Tibial nerve (tissue), 4 donors: ENCODE measurements around the gene MOSPD3. TPM values are rescaled to one million over a fixed set of nuclear protein-coding genes. Genes with fewer than 3 reads are reported as not detected.

Source experiments
- DNase-seq, 2 donors: peaks; one replicate each; pipeline ENCODE4 v3.0.0-alpha.2; 2019; ENCODE audit warnings: low spot score in 2 of 2
- H3K27ac ChIP-seq, 4 donors: fragments of 200-600 bp; sonication (generic) in 3 of 4; one replicate each; pipeline ENCODE4 v1.5.1; 2017 to 2019; ENCODE audit warnings: mild to moderate bottlenecking in 1 of 4
- H3K27me3 ChIP-seq, 2 donors: fragments of 200-600 bp; sonication (generic) in 1 of 2; one replicate each; pipeline versions ENCODE4 v1.5.1 to v1.6.0; 2017 to 2019
- H3K36me3 ChIP-seq, 3 donors: fragments of 200-600 bp; sonication (generic); one replicate each; pipeline ENCODE4 v1.5.1; 2018 to 2019
- H3K4me1 ChIP-seq, 4 donors: fragments of 200-600 bp; sonication (generic) in 3 of 4; one replicate each; pipeline ENCODE4 v1.5.1; 2017 to 2019
- H3K4me3 ChIP-seq, 4 donors: fragments of 200-600 bp; sonication (generic) in 3 of 4; one replicate each; pipeline ENCODE4 v1.5.1; 2017 to 2019; ENCODE audit warnings: mild to moderate bottlenecking in 1 of 4, moderate library complexity in 1 of 4
- H3K9me3 ChIP-seq, 4 donors: fragments of 200-600 bp; sonication (generic) in 3 of 4; one replicate each; pipeline ENCODE4 v1.5.1; 2017 to 2019
- EP300 ChIP-seq, 2 donors: sonication (generic); formaldehyde crosslinking; IDR thresholded peaks; one replicate each; pipeline ENCODE4 v1.6.1; 2017; ENCODE audit warnings: antibody characterized with exemption in 2 of 2, mild to moderate bottlenecking in 1 of 2
- POLR2A ChIP-seq, 2 donors: fragments of 450-650 bp; IDR thresholded peaks; one replicate each; pipeline ENCODE4 v1.6.1; 2017; ENCODE audit warnings: antibody characterized with exemption in 2 of 2, mild to moderate bottlenecking in 2 of 2, moderate library complexity in 2 of 2
- WGBS, 2 donors: methylation state at CpG; one replicate each; pipeline ENCODE4 v1.1.5; 2018; 5-methylcytosine and 5-hydroxymethylcytosine counted together
- total RNA-seq, 4 donors: library from RNA; depleted of rRNA; stranded (reverse); fragments of >200 nt; gene quantifications; one replicate each; pipeline ENCODE4 v1.1.0, GENCODE V29; 2016
- TF ChIP-seq, protein P1 (sequence below), 5 experiments: fragments of 200-600 bp in 3 of 5; fragments of 450-650 bp in 2 of 5; sonication (generic) in 3 of 5; IDR thresholded peaks; one replicate each; pipeline ENCODE4 v1.5.1; 2016 to 2019; ENCODE audit warnings: antibody characterized with exemption in 5 of 5, mild to moderate bottlenecking in 3 of 5, moderate library complexity in 2 of 5

The MOSPD3 gene
- total RNA-seq, 4 donors from 2014 or later = 9.4 to 31.2 (median 24.3) TPM

- no peak overlapping the region for H3K4me3 ChIP-seq
- WGBS, 2 donors = 88 to 92% methylated on average over 12 of the region's 12 CpGs
- H3K36me3 ChIP-seq = peaks cover 0 to 4% (median 0%) of the 10 kb centered on the region in 3 donors
- no peaks in the 10 kb centered on the region for H3K27me3 ChIP-seq
- no peak for TF ChIP-seq EP300 (IDR thresholded peaks at IDR 0.05)
- TF ChIP-seq POLR2A (IDR thresholded peaks at IDR 0.05) = no peak
- TF ChIP-seq, protein P1, sequence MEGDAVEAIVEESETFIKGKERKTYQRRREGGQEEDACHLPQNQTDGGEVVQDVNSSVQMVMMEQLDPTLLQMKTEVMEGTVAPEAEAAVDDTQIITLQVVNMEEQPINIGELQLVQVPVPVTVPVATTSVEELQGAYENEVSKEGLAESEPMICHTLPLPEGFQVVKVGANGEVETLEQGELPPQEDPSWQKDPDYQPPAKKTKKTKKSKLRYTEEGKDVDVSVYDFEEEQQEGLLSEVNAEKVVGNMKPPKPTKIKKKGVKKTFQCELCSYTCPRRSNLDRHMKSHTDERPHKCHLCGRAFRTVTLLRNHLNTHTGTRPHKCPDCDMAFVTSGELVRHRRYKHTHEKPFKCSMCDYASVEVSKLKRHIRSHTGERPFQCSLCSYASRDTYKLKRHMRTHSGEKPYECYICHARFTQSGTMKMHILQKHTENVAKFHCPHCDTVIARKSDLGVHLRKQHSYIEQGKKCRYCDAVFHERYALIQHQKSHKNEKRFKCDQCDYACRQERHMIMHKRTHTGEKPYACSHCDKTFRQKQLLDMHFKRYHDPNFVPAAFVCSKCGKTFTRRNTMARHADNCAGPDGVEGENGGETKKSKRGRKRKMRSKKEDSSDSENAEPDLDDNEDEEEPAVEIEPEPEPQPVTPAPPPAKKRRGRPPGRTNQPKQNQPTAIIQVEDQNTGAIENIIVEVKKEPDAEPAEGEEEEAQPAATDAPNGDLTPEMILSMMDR (IDR thresholded peaks at IDR 0.05) = no peak
- H3K9me3 ChIP-seq = no peaks in the 10 kb centered on the region
- peaks cover 0 to 52% (median 8%) of the 10 kb centered on the region in 4 donors for H3K4me1 ChIP-seq
- H3K27ac ChIP-seq = peak overlapping the region in 1 of 4 donors; percentile 91
- no peak for DNase-seq
These were observed 6.0 kb upstream of the MOSPD3 start for GRCh38 chr7:100606313-100606712.

- Histone ChIP-seq H3K9me3 (no peaks in the 10 kb centered on the region), H3K4me3 (no peak overlapping the region), H3K36me3 (peaks cover 0 to 4% (median 0%) of the 10 kb centered on the region in 3 donors), H3K4me1 (peaks cover 0 to 46% (median 6%) of the 10 kb centered on the region in 4 donors), H3K27me3 (no peaks in the 10 kb centered on the region), H3K27ac (no peak overlapping the region)
- 82 to 83% methylated on average over 8 of the region's 8 CpGs for WGBS, 2 donors
- no peak for DNase-seq
- TF ChIP-seq POLR2A (IDR thresholded peaks at IDR 0.05) (no peak), EP300 (IDR thresholded peaks at IDR 0.05) (no peak)
- TF ChIP-seq, protein P1 (IDR thresholded peaks at IDR 0.05) = no peak
These were observed 5.2 kb upstream of the MOSPD3 start for GRCh38 chr7:100607111-100607510.

DNA sequence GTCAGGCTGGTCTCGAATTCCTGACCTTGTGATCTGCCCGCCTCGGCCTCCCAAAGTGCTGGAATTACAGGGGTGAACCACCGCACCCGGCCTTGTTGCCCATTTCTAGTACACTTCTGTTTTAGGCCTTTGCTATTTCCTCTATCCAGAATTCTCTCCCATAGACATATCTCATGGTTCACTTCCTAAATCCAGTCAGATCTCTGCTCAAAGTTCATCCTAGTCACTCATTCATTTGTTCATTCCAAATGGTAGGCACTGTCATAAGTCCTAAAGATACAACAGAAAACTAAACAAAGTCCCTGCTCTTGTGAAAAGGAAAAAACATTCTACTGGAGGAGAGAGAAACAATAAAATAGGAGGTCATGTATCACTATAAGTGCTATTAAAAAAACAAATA, 2.4 kb upstream of the MOSPD3 start:
- 90 to 92% methylated on average over 5 of the region's 5 CpGs for WGBS, 2 donors
- no peak overlapping the region for H3K4me3 ChIP-seq
- H3K36me3 ChIP-seq = peaks cover 0 to 16% (median 0%) of the 10 kb centered on the region in 3 donors
- peaks cover 0 to 34% (median 11%) of the 10 kb centered on the region in 4 donors for H3K4me1 ChIP-seq
- DNase-seq = no peak
- H3K27me3 ChIP-seq = no peaks in the 10 kb centered on the region
- H3K9me3 ChIP-seq = no peaks in the 10 kb centered on the region
- TF ChIP-seq, protein P1 (IDR thresholded peaks at IDR 0.05) = no peak
- no peak for TF ChIP-seq EP300 (IDR thresholded peaks at IDR 0.05)
- TF ChIP-seq POLR2A (IDR thresholded peaks at IDR 0.05) = no peak
- peak overlapping the region in 1 of 4 donors; percentile 96 for H3K27ac ChIP-seq

- TF ChIP-seq, protein P1 (IDR thresholded peaks at IDR 0.05) = peak in 1 of 5 experiments; percentile 9
- TF ChIP-seq EP300 (IDR thresholded peaks at IDR 0.05) (no peak), POLR2A (IDR thresholded peaks at IDR 0.05) (no peak)
- WGBS, 2 donors = 1 to 7% methylated on average over 11 to 20 of the region's 29 CpGs
- peak in 1 of 2 donors; percentile 9 for DNase-seq
- Histone ChIP-seq H3K27me3 (no peaks in the 10 kb centered on the region), H3K4me1 (peaks cover 0 to 22% (median 9%) of the 10 kb centered on the region in 4 donors), H3K9me3 (no peaks in the 10 kb centered on the region), H3K36me3 (peaks cover 0 to 28% (median 0%) of the 10 kb centered on the region in 3 donors), H3K27ac (peak overlapping the region; percentile 94 to 96 (median 95)), H3K4me3 (peak overlapping the region; percentile 53 to 85 (median 60))
These were observed 520 bp downstream of the MOSPD3 start for GRCh38 chr7:100612730-100613390.
